22Rv1 (cell line): Measurements from ENCODE around the gene FKBP8.

Experiments used
- H3K27ac ChIP-seq: fragments of 450-650 bp; 2 replicates; pipeline ENCODE4 v1.5.1; 2017
- CTCF ChIP-seq: fragments of 450-650 bp; IDR thresholded peaks from 2 replicates; pipeline ENCODE4 v1.5.1; 2017; ENCODE audit warnings: mild to moderate bottlenecking
- ZFX ChIP-seq: fragments of 450-650 bp; IDR thresholded peaks from 2 replicates; pipeline ENCODE4 v1.6.1; 2017; ENCODE audit warnings: antibody characterized with exemption, borderline replicate concordance

FKBP8 gene

GRCh38 chr19:18507727-18508440 lies 35.5 kb downstream of the FKBP8 start:
- no peak for TF ChIP-seq CTCF
- no peak for TF ChIP-seq ZFX
- H3K27ac ChIP-seq = peak overlapping the region; percentile 86

- TF ChIP-seq CTCF (no peak), ZFX (no peak)
- peak overlapping the region; percentile 86 for H3K27ac ChIP-seq
These were observed 36.2 kb downstream of the FKBP8 start for GRCh38 chr19:18507021-18507726.

GRCh38 chr19:18506101-18506930 lies 37.1 kb downstream of the FKBP8 start:
- TF ChIP-seq ZFX = no peak
- TF ChIP-seq CTCF = no peak
- H3K27ac ChIP-seq = peak overlapping the region; percentile 86

GRCh38 chr19:18504886-18505610 lies 38.3 kb downstream of the FKBP8 start:
- peak overlapping the region; percentile 86 for H3K27ac ChIP-seq
- TF ChIP-seq ZFX (no peak), CTCF (no peak)

- TF ChIP-seq ZFX (no peak), CTCF (no peak)
- H3K27ac ChIP-seq = peak overlapping the region; percentile 86
These were observed 39.1 kb downstream of the FKBP8 start for GRCh38 chr19:18503971-18504885.

- peak overlapping the region; percentile 86 for H3K27ac ChIP-seq
- TF ChIP-seq ZFX (no peak), CTCF (no peak)
These were observed 39.9 kb downstream of the FKBP8 start for GRCh38 chr19:18503337-18503970.
